HG03442 (cell line): ENCODE measurements around the gene GLT1D1.

ENCODE experiments used
- ATAC-seq: cut with Tn5 transposase; IDR thresholded peaks from one replicate; pipeline ENCODE4 v1.9.1; 2021; ENCODE audit warnings: mild to moderate bottlenecking, moderate library complexity; ENCODE audit not compliant: unreplicated experiment

Gene GLT1D1

GRCh38 chr12:128852026-128852698 is 1.1 kb upstream of the GLT1D1 start:
- no peak for ATAC-seq

GRCh38 chr12:128853600-128854197 is 421 bp downstream of the GLT1D1 start:
- peak; percentile 40 for ATAC-seq

DNA sequence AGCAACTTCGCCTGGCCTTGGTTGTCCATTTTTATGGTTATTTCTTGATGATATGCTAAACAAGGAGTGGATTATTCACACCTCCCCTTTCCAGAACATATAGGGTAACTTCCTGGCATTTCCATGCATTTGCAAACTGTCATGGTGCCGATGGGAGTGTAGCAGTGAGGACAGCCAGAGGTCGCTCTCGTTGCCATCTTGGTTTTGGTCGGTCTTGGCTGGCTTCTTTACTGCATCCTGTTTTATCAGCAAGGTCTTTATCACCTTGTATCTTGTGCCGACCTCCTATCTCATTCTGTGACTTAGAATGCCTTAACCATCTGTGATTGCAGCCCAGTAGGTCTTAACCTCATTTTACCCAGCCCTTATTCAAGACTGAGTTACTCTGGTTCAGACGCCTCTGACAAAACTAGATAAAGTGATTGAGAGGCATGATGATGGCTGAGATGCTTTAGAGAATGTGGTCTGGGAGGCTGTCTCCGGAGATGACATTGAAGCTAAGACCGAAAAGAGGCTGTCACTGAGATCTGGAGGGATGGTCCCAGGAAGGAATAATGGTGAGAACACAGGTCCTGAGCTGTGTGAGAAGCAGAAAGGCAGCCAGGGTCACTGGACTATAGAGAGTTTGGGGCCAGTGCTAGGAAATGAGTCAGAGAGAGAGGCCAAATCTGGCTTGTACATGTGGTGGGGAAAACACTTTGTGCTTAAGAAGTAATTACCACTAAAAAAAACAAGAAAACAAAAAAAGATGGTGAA is 2.9 kb downstream of the GLT1D1 start:
- no peak for ATAC-seq

DNA sequence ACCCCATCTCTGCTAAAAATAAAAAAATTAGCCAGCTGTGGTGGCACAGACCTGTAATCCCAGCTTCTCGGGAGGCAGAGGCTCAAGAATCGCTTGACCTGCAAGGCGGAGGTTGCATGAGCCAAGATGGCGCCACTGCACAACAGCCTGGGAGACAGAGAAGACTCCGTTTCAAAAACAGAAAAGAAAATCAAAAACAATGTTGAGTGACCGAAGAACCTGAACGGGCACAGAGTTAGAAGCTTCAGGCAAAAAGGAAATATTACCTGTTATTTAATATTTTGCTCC is 3.5 kb downstream of the GLT1D1 start:
- no peak for ATAC-seq

DNA sequence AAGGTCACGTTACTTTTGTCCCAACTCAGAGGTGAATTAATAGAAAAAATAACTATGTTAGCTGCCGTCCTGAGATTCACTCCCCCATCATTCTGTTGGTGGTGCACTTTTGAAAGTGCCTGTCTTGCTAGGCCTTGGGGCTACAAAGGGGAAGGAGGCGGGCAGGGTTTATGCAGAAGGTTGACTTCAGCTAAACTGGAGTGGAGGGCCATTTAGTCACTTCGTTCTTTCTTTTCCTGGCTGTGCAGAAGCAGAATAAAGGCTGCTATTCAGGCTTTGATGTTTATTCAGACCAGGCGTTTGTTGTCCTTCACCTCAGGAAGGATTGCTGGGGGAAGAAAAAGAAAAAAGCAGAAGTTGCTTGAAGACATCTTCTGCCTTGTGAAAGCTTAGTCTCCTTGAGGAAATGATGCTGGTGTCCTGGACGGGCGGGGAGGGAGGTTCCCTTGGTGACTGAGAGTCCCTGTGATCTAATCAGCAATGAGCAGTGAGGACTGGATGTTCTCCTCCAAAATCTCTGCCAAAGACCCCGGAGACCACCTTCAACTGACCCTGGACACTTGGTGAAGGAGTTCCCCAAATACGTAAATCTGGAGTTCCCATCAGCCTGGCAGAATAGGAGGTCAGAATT is 4.0 kb downstream of the GLT1D1 start:
- ATAC-seq, result no peak

DNA sequence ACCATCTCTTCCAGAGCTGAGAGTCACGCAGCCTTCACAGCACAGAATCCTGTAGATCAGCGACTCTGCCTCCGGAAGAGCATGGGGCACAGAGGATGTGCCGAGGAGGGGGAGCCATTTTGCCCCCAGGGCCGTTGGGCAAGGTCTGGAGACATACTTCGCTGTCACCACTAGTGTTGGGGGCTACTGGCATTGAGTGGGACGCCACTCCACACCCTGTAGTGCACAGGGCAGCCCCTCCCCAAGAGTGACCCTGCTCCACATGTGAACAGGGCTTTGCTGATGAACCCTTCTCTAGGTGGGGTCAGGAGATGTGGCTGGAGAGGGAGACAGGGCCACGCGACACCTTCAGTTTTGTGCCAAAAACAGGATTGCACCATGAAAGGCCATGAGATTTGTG is 6.0 kb downstream of the GLT1D1 start:
- no peak for ATAC-seq

DNA sequence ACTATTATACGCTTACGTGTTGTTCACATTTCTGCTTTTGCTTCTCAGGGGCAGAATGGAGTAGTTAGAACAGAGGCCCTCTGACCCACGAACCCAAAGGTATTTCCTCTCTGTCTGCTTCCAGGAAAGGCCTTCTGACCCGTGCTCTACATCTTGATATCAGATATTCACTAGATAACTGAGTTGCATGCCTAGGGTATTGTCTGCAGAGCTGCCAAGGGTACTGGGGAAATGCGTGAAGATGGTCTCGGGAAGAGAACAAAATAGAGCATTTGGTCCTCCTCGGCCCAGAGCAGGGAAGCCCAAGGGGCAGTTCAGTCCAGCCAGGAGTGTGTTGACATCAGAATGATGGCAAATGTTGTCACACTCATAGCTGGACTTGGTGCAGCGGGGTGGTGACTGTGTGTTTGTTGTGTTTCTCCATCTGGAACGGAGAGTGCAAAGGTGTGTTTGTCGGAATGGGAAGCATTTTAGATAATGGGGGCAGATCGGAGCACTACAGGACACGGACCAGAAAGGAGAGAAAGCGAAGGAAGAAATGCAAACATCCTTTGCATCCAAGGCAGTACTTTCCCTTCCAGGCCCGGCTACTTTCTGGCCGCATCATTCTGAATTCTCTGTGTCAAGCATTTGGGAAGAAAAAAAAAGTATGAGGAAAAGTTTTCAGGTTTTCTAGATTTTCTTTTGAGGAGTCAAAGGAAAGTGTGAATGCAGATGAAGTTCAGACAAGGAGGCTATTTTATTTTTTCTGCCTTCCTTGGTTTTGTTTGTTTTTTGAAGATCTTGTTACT is 8.1 kb downstream of the GLT1D1 start:
- no peak for ATAC-seq

DNA sequence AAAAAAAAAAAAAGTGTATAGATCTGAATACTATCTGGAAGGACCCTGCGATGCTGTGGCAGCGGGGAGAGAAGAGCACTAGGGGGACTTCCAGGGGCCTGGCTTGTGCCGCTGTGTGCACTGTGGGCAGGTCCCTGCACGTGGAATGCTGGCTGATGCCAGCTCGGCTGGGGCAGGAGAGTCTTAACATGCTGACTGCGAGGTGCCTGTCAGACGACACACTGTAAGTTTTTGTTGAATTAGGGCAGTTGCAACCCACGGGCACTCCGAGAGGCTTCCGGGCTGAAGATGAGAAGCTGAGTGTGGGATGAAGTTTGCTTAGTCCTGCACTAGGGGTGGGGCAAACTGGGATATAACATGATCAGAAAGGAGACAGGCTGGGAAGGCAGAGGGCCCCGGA is 10.7 kb downstream of the GLT1D1 start:
- ATAC-seq, result no peak

GRCh38 chr12:128864516-128865186 is 11.4 kb downstream of the GLT1D1 start:
- no peak for ATAC-seq

- ATAC-seq, result no peak
Observed at GRCh38 chr12:128867466-128867865, 14.2 kb downstream of the GLT1D1 start.

- no peak for ATAC-seq
Observed at GRCh38 chr12:128871516-128871892, 18.2 kb downstream of the GLT1D1 start.

- ATAC-seq, result no peak
Observed at GRCh38 chr12:128872303-128872702, 19.0 kb downstream of the GLT1D1 start.

- ATAC-seq, result no peak
Observed at GRCh38 chr12:128876559-128876958, 23.3 kb downstream of the GLT1D1 start.

DNA sequence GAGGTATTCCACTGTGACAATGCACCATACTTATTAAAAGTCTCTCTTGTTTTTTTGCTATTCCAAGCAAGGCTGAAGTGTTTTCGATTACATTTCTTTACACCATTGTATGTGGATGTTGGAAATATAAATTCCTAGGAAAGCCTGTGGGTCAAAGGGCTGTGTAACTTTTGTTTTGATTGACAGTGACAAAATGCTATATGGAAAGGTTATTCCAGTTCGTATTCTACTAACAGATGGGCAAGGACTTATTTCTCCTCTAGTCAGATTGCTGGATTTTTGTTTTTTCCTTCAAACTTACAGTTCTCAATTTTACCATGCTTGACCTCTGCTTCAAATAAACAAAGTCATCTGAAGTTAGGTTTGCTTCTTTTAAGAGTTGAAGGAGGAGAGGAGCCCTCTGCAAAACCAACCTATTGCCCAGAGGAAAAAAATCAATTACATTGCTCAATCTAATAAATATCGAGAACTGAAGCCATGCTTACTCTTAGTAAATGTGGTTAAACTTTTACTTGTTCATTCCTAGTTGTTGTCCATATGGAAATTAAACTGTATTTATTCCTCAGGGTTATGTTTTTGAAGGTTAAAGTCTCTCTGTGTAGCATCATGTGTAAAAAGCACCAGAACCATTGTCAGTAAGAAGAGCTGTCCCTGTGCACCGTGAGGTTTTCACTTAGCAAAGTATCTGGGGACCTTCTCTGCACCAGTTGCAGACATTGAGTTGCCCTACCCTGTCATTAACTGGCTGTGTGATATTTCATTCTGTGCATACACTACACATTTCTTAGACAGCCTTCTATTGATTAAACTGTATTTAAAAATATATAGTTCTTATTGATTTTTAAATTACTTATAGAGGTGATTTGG is 26.9 kb downstream of the GLT1D1 start:
- no peak for ATAC-seq

DNA sequence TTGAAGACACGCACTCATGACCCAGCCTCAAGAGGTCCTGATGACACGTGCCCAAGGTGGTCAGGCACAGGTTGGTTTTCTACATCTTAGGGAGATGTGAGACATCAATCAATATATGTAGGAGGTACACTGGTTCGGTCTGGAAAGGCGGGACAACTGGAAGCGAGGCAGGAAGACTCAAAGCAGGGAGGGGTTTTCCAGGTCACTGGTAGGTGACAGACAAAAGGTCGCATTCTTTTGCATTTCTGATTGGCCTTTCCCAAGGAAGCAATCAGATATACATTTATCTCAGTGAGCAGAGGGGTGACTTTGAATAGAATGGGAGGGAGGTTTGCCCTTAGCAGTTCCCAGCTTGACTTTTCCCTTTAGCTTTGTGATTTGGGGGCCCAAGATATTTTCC is 38.6 kb downstream of the GLT1D1 start:
- no peak for ATAC-seq

DNA sequence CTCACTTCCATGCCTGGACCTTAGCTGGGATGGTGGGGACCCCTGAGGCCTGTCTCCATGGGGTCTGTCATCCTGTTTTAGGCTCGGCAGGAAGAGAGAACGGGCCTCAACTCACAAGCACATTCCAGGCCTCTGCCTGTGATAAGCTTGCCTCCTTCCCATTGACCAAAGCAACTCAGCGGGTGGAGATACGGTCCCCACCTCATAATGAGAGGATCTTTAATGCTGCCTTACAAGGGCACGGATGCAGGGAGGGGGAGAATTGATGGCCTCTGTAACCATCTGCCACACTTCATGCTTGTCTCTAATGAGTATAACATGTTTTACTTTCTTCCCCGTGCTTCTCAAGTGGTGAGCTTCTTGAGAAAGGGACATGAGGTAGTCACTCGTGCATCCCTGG is 50.0 kb downstream of the GLT1D1 start:
- ATAC-seq, result no peak

DNA sequence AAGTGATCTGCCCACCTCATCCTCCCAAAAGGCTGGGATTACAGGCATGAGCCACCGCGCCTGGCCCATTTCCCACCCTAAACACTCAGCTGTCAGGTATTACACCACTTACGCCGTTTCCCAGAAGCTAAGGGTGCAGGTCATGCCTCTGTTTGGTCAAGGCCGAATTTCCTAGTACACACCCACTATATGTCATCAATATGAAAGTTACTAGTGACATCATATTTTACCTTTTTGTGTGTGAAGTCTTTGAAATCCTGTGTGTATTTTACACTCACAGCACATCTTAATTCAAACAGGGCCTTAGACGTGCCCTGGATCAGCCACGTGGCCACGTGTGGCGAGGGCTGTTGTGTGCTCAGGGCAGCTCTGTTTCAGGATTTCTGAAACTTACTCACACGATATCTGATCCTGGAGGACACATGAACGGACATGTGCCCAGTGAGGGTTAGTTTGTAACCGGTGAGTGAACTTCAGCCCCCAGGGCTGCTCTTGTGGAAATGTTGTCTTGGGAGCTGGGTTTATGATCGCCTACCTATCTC is 51.8 kb downstream of the GLT1D1 start:
- no peak for ATAC-seq

- ATAC-seq, result no peak
Observed at GRCh38 chr12:128906485-128907137, 53.3 kb downstream of the GLT1D1 start.

DNA sequence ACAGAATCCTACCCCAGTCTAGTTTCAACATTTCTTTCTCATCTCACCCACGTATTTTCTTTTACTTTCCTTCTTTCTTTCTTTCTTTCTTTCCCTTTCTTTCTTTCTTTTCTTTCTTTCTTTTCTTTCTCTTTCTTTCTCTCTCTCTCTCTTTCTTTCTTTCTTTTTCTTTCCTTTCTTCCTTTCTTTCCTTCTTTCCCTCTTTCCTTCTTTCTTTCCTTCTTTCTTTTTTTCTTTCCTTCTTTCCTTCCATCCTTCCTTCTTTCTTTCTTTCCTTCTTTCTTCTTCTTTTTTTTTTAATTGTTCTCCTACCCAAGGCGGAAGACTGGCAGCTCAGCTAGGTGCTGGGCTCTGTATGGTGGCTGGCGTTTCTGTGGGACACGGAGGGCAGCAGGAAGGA is 55.0 kb downstream of the GLT1D1 start:
- ATAC-seq, result no peak
